HG03354 (cell line): ENCODE measurements around the gene CUX1.
"Not testable (repeated sequence)": the region's sequence is repeated elsewhere in the genome, so short reads cannot be mapped to it uniquely, and the experiment has no call there.

Experiments
- ATAC-seq: cut with Tn5 transposase; IDR thresholded peaks from one replicate; pipeline ENCODE4 v1.9.1; 2021; ENCODE audit warnings: mild to moderate bottlenecking; ENCODE audit not compliant: unreplicated experiment, poor library complexity, severe bottlenecking

CUX1 gene

DNA sequence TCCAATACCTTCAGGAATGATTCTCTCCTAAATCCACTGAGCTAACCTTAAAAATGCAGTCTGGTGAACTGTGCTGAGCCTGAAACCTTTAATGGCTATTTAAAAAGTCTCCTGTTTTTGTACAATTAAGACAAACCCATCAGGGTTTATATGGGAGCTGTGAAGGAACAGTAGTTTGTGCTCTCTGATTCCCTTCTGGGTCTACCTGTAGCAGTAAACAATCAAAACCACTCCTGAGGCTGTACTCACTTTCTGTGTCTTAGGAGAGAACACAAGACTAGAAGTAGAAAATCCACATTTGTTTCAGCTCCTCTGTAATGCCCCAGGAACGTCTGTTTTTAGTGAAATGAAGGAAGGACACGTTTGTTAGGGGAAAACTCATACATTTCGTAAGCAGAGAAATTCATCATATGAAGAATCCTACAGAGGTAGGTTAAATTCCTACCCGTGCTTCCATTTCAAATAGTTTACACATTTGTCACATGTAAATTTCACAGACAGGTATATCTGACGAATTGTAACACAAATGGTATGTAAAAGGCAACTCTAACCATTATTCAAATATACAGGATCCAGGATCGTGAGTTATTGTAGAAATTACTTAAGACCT lies 2.6 kb downstream of the CUX1 start:
- ATAC-seq, result no peak

DNA sequence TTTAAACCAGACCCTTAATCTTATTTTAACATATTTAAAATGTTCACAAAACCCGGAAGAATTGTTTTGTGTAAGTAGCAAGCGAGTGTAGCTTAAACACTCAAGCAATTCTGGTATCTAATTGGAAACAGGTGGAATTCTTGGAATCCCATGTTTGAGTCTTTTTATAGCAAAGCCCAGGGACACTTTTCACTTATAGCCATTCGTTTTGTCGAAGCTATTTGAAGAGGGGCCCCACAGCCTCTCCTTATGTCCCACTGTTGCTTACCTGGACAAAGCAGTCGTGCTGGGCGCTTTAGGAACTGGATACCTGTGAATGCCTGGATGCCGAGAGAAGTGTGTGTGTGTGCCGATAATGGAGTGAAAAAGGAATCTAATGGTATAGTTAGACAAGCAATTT lies 3.3 kb downstream of the CUX1 start:
- no peak for ATAC-seq

- ATAC-seq, result not testable (repeated sequence)
Observed at GRCh38 chr7:101822632-101823031, 5.2 kb downstream of the CUX1 start.

GRCh38 chr7:101823096-101823495 lies 5.7 kb downstream of the CUX1 start:
- no peak for ATAC-seq

GRCh38 chr7:101823596-101823995 lies 6.2 kb downstream of the CUX1 start:
- ATAC-seq, result no peak

DNA sequence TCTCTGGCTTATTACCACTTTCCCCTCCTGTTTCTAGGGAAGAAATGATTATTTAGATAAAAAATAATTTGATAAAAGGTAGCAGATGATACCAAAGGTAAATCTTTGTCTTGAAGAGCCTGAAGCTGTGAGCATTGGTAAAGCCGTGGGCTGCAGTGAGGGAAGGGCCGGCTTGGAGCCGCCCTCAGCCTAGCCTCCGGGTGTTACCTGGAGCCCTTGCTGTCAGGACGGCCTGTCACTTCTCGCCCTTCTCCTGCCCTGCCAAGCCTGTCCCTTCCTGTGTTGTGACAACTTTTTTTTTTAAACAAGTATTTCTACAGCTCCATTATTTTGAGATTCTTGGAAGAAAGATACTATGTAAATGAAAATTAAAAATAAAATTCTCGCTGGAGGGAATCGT lies 7.0 kb downstream of the CUX1 start:
- ATAC-seq, result no peak

DNA sequence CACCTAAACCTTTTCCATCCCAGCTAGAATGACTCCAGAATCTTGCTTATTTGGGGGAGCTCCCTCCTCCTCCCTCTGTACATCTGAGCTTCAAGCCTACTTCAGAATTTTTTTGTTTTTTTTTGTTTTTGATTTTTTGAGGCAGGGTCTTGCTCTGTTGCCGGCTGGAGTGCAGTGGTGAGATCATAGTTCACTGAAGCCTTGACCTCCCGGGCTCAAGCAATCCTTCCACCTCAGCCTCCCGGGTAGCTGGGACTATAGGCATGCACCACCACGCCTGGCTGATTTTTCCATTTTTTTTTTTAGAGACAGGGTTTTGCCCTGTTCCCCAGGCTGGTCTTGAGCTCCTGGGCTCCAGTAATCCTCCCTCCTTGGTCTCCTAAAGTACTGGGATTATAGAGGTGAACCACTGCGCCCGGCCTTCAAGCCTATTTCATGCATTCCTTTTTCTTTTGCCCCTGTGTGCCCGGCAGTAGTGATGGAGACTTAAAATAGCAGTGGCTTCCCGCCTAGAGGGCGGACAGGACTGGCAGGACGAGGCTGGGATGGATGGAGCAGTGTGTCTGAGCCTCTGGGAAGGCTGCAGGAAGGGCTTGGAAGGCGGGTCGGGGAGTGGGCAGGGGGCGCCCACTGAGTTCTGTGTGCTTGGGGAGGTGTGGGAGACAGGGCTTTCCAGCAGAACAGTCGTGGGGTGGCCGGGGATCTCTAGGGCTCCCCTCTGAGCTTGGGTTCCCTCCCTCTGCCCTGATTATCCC lies 8.8 kb downstream of the CUX1 start:
- ATAC-seq, result no peak

DNA sequence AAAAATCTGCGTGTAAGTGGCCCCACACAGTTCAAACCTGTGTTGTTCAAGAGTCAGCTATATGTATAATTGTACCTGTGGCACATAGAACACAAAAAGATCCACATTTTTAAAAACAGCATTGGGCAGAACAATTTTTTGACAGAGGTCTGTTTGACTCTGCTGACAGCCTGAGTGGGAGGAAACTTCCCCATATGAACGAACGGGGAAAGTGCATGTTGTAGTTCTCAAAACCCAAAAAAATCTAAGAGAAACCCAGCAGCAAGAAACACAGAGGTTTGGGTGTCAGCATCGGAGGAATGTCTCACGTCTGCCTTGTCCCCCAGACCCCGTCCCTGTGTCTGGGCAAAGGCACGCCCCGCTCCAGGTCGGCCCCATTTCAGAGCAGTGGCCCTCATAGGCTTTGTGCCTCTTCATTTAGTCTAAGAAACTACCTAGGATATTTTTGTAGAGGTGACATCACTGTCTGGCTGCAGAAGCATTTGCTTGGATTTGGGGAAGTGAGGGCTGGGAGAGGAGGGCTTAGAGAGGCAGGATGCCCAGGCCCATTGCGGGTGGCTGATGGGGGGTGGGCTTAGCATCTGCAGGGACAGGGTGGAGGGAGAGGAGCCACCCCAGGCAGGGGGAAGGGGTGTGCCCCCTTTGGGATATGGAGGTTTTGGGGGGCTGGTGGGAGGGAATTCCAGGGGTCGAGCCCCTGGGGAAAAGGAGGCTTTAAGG lies 11.0 kb downstream of the CUX1 start:
- no peak for ATAC-seq

DNA sequence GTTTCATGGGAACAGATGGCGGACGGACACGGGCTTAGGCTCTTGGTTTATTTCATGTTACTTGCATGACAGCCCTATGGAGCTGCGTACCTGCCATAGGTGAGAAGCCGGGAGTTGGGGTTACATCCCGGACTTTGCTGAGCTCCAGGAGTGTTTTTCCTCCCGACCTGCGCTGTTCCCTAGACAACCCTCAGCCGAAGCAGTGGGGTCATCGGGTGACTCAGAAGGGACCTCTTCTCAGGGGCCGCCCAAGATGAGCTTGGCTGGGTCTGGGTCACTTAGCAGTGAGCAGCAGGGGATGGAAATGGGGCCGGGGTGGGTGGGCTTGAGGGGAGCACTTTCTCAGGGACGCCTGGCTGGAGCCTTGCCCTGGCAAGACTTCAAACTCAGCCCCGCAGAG lies 11.9 kb downstream of the CUX1 start:
- no peak for ATAC-seq

GRCh38 chr7:101829821-101830220 lies 12.4 kb downstream of the CUX1 start:
- no peak for ATAC-seq

GRCh38 chr7:101831396-101831795 lies 14.0 kb downstream of the CUX1 start:
- not testable (repeated sequence) for ATAC-seq

- ATAC-seq, result no peak
Observed at GRCh38 chr7:101832205-101832631, 14.8 kb downstream of the CUX1 start.

- no peak for ATAC-seq
Observed at GRCh38 chr7:101832685-101833375, 15.4 kb downstream of the CUX1 start.

- no peak for ATAC-seq
Observed at GRCh38 chr7:101833799-101834198, 16.4 kb downstream of the CUX1 start.

DNA sequence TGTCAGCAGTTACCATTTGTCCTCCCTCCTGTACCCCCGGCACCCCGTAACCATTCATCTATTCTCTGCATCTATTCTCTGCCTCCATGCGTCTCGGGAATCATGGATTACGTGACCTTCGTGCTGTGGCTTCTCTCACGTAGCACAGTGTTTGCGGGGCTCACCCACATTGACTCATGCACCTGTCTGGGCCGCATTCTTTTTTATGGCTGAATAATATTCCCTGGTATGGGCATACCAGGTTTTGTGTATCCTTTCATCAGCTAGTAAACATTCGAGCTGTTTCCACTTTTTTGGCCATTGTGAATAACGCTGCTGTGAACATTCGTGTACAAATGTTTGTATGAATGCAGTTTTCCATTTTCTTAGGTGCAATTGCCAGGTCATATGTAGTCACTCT lies 17.7 kb downstream of the CUX1 start:
- no peak for ATAC-seq

GRCh38 chr7:101837433-101837832 lies 20.0 kb downstream of the CUX1 start:
- not testable (repeated sequence) for ATAC-seq

GRCh38 chr7:101838837-101839483 lies 21.5 kb downstream of the CUX1 start:
- ATAC-seq, result no peak

- ATAC-seq, result no peak
Observed at GRCh38 chr7:101841328-101841727, 23.9 kb downstream of the CUX1 start.

GRCh38 chr7:101843293-101844271 lies 26.2 kb downstream of the CUX1 start:
- ATAC-seq, result no peak
